ENCODE results near the gene FKBP1A. TPM values are rescaled to one million over a fixed set of nuclear protein-coding genes. Genes with fewer than 3 reads are reported as not detected.
"Not testable (repeated sequence)": the region's sequence is repeated elsewhere in the genome, so short reads cannot be mapped to it uniquely, and the experiment has no call there.

FKBP1A gene
- polyA plus RNA-seq, 6 donors from 2014 or later: 56.4 to 80.3 (median 66.4) TPM

GRCh38 chr20:1364106-1364505 lies 28.7 kb downstream of the FKBP1A start:
- Mint-ChIP-seq H3K27me3 (no peaks in the 10 kb centered on the region), H3K4me3 (no peak overlapping the region), H3K9me3 (no peaks in the 10 kb centered on the region), H3K4me1 (peaks cover 15 to 32% (median 26%) of the 10 kb centered on the region in 3 donors), H3K27ac (peak overlapping the region in 4 of 6 donors; percentile 40 to 87 (median 69)), H3K36me3 (peaks cover 16 to 26% of the 10 kb centered on the region in 2 donors)
- DNase-seq (no peak), ATAC-seq (ENCODE audit: low read depth in 2 of 2) (no peak)

- Mint-ChIP-seq H3K27me3 (no peaks in the 10 kb centered on the region), H3K9me3 (no peaks in the 10 kb centered on the region), H3K4me1 (peaks cover 15 to 29% (median 27%) of the 10 kb centered on the region in 3 donors), H3K4me3 (peak overlapping the region in 1 of 8 donors; percentile 20), H3K27ac (peak overlapping the region in 1 of 6 donors; percentile 83), H3K36me3 (peaks cover 16 to 26% of the 10 kb centered on the region in 2 donors)
- ATAC-seq (ENCODE audit: low read depth in 2 of 2) (no peak), DNase-seq (no peak)
Measured at GRCh38 chr20:1363522-1363921, 29.3 kb downstream of the FKBP1A start.

GRCh38 chr20:1362484-1362883 lies 30.4 kb downstream of the FKBP1A start:
- Mint-ChIP-seq H3K4me3 (no peak overlapping the region), H3K27ac (peak overlapping the region in 2 of 6 donors; percentile 72 to 83), H3K4me1 (peaks cover 20 to 30% (median 26%) of the 10 kb centered on the region in 3 donors), H3K9me3 (no peaks in the 10 kb centered on the region), H3K36me3 (peaks cover 13 to 19% of the 10 kb centered on the region in 2 donors), H3K27me3 (no peaks in the 10 kb centered on the region)
- DNase-seq: no peak
- no peak for ATAC-seq (ENCODE audit: low read depth in 2 of 2)

- Mint-ChIP-seq H3K27me3 (no peaks in the 10 kb centered on the region), H3K36me3 (peaks cover 14 to 18% of the 10 kb centered on the region in 2 donors), H3K9me3 (no peaks in the 10 kb centered on the region), H3K4me1 (peaks cover 20 to 26% (median 20%) of the 10 kb centered on the region in 3 donors), H3K27ac (peak overlapping the region in 1 of 6 donors; percentile 5), H3K4me3 (no peak overlapping the region)
- no peak for ATAC-seq (ENCODE audit: low read depth in 2 of 2)
- DNase-seq: no peak
Measured at GRCh38 chr20:1360094-1360846, 32.6 kb downstream of the FKBP1A start.

DNA sequence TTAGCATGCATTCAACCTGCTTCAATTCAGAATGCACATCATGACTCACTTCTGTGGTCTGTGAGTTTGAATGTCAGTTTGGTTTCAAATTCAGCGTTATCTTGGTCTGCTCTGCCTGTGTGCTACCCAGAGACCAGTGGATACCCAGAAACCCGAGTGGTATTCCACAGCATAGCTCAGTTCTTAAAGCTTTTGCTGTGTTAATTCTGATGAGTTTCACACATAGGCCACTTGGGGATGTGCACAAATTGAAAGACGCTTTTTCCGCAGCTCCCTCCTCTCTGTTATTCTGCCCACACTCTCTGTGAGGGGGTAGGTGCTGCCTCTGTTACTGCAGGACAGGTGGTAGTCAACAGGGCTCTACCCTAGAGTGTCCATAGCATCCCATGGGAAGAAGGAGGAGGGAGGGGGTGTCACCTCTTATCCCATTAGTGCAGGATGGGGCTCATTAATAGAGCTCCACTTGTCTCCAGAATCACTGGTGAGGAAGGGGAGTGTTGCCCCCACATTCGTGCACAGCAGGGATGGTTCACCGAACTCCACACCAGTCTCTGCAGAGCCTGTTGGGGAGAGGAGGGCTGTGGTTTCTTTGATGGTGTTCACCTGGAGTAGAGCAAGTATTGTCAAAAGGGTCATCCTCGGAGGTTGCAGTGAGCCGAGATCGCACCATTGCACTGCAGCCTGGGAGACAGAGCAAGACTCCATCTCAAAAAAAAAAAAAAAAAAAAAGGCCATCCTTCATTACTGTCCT lies 34.8 kb downstream of the FKBP1A start:
- Mint-ChIP-seq H3K27ac (peak overlapping the region in 2 of 6 donors; percentile 28 to 70), H3K9me3 (peaks cover 0 to 7% (median 0%) of the 10 kb centered on the region in 7 donors), H3K4me3 (no peak overlapping the region), H3K4me1 (peaks cover 3 to 12% (median 10%) of the 10 kb centered on the region in 3 donors), H3K27me3 (no peaks in the 10 kb centered on the region), H3K36me3 (peaks cover 20 to 32% of the 10 kb centered on the region in 2 donors)
- DNase-seq (no peak), ATAC-seq (ENCODE audit: low read depth in 2 of 2) (no peak)

- H3K4me3 Mint-ChIP-seq: no peak overlapping the region
- ATAC-seq (ENCODE audit: low read depth in 2 of 2): no peak
- H3K9me3 Mint-ChIP-seq: peaks cover 0 to 14% (median 5%) of the 10 kb centered on the region in 7 donors
Measured at GRCh38 chr20:1353956-1354355, 38.9 kb downstream of the FKBP1A start.

GRCh38 chr20:1346315-1346969 lies 46.4 kb downstream of the FKBP1A start:
- Mint-ChIP-seq H3K27ac (no peak overlapping the region), H3K36me3 (peaks cover 12 to 16% of the 10 kb centered on the region in 2 donors), H3K4me3 (no peak overlapping the region), H3K4me1 (peaks cover 4 to 14% (median 6%) of the 10 kb centered on the region in 3 donors), H3K27me3 (no peaks in the 10 kb centered on the region), H3K9me3 (peaks cover 0 to 22% (median 13%) of the 10 kb centered on the region in 7 donors)
- DNase-seq (no peak), ATAC-seq (ENCODE audit: low read depth in 2 of 2) (no peak)

More at GRCh38 chr20:1353956-1354355, 38.9 kb downstream of the FKBP1A start:
- Mint-ChIP-seq H3K27me3 (no peaks in the 10 kb centered on the region), H3K4me1 (peaks cover 6 to 16% (median 7%) of the 10 kb centered on the region in 3 donors), H3K36me3 (peaks cover 40 to 49% of the 10 kb centered on the region in 2 donors), H3K27ac (no peak overlapping the region)
- no peak for DNase-seq

DNA sequence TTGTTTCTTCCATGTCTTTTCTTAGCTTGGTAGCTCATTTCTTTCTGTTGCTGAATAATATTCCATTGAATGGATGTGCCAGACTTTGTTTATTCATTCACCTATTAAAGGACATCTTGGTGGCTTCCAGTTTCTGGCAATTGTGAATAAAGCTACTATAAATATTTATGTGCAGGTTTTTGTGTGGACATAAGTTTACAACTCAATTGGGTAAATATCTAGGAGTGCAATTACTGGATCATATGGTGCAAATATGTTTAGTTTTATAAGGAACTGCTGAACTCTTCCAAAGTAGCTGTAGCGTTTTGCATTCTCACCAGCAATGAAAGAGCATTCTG lies 47.1 kb downstream of the FKBP1A start:
- H3K4me3 Mint-ChIP-seq: no peak overlapping the region
- no peak overlapping the region for H3K27ac Mint-ChIP-seq
- H3K4me1 Mint-ChIP-seq: peaks cover 4 to 14% (median 6%) of the 10 kb centered on the region in 3 donors
- peaks cover 5 to 9% of the 10 kb centered on the region in 2 donors for H3K36me3 Mint-ChIP-seq
- H3K27me3 Mint-ChIP-seq: no peaks in the 10 kb centered on the region
- ATAC-seq (ENCODE audit: low read depth in 2 of 2): no peak
- H3K9me3 Mint-ChIP-seq: peaks cover 0 to 21% (median 13%) of the 10 kb centered on the region in 7 donors
- no peak for DNase-seq

DNA sequence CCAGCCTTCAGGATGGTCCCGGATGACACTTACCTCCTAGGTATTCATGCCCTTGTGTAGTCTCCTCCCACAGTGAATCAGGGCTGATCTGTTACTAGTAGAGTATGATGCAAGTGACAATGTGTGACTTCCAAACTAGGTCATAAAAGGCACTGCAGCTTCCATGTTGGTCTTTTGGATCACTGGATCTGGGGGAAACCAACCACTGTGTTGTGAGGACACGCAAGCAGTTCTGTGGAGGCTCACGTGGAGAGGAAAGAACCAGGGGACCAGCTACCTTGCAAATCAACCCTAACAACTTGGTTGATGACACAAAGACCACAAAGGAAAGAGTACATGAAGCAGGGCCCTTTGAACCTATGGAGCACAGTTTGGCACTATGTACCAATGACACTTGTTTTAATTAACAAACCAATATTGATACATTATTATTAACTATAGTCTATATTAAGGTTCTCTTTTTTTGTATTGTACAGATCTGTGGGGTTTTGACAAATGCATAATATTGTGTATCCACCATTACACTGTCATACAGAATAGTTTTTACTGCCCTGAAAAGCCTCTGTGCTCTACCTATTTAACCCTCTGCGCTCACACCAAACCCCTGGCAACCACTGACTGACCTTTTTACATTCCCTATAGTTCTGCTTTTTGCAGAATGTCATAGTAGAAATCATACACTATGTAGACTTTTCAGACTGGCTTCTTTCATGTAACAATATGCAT lies 47.7 kb downstream of the FKBP1A start:
- peaks cover 0 to 4% of the 10 kb centered on the region in 2 donors for H3K36me3 Mint-ChIP-seq
- H3K4me1 Mint-ChIP-seq: peaks cover 3 to 14% (median 4%) of the 10 kb centered on the region in 3 donors
- peaks cover 0 to 21% (median 13%) of the 10 kb centered on the region in 7 donors for H3K9me3 Mint-ChIP-seq
- no peak overlapping the region for H3K4me3 Mint-ChIP-seq
- DNase-seq (no peak), ATAC-seq (ENCODE audit: low read depth in 2 of 2) (no peak)
- H3K27ac Mint-ChIP-seq: no peak overlapping the region
- H3K27me3 Mint-ChIP-seq: no peaks in the 10 kb centered on the region

DNA sequence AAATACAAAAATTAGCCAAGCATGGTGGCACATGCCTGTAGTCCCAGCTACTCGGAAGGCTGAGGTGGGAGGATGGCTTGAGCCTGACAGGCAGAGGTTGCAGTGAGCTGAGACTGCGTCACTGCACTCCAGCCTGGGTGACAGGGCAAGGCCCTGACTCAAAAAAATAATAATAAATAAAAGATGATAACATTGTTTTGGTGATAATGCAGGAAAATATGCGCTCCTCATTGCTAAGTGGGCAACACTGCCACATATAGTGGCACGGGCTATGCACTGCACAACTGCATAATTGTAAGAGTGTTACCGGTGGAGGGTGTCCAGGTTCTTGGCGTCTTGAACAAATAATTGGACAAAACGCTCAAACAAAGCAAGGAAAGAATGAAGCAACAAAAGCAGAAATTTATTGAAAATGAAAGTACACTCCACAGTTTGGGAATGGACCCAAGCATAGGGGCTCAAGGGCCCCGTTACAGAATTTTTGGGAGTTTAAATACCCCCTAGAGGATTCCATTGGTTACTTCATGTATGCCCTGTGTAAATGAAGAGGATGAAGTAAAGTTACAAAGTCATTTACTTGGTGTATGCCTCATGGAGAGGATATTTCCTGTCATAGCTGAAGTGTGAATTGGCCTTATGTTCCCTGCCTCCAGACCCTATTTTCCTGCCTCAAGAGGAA lies 49.3 kb downstream of the FKBP1A start:
- H3K27me3 Mint-ChIP-seq; H3K4me3 Mint-ChIP-seq; ATAC-seq (ENCODE audit: low read depth in 2 of 2); H3K27ac Mint-ChIP-seq; DNase-seq; H3K36me3 Mint-ChIP-seq: not testable (repeated sequence)
- peaks cover 4 to 14% (median 4%) of the 10 kb centered on the region in 3 donors for H3K4me1 Mint-ChIP-seq
- peaks cover 0 to 15% (median 7%) of the 10 kb centered on the region in 7 donors for H3K9me3 Mint-ChIP-seq

- H3K4me1 Mint-ChIP-seq: peaks cover 15 to 28% (median 15%) of the 10 kb centered on the region in 3 donors
- ATAC-seq (ENCODE audit: low read depth in 2 of 2): no peak
- peaks cover 0 to 2% (median 0%) of the 10 kb centered on the region in 7 donors for H3K9me3 Mint-ChIP-seq
- no peak for DNase-seq
- no peaks in the 10 kb centered on the region for H3K27me3 Mint-ChIP-seq
- H3K4me3 Mint-ChIP-seq: no peak overlapping the region
- H3K27ac Mint-ChIP-seq: peak overlapping the region in 2 of 6 donors; percentile 34 to 56
- H3K36me3 Mint-ChIP-seq: no peaks in the 10 kb centered on the region
Measured at GRCh38 chr20:1341561-1342265, 51.1 kb downstream of the FKBP1A start.

- no peak overlapping the region for H3K27ac Mint-ChIP-seq
- peaks cover 21 to 36% (median 32%) of the 10 kb centered on the region in 3 donors for H3K4me1 Mint-ChIP-seq
Measured at GRCh38 chr20:1338801-1339200, 54.1 kb downstream of the FKBP1A start.

More at GRCh38 chr20:1338801-1339200, 54.1 kb downstream of the FKBP1A start:
- no peak overlapping the region for H3K4me3 Mint-ChIP-seq
- ATAC-seq (ENCODE audit: low read depth in 2 of 2) (no peak), DNase-seq (no peak)
- no peaks in the 10 kb centered on the region for H3K27me3 Mint-ChIP-seq
- H3K9me3 Mint-ChIP-seq: no peaks in the 10 kb centered on the region
- H3K36me3 Mint-ChIP-seq: no peaks in the 10 kb centered on the region
